Gastroesophageal sphincter (tissue), 3 donors: ENCODE measurements around the gene ZNF516.

ENCODE experiments used
- EP300 ChIP-seq: sonication (generic); formaldehyde crosslinking; IDR thresholded peaks from one replicate; pipeline ENCODE4 v1.6.1; 2017; ENCODE audit warnings: antibody characterized with exemption, mild to moderate bottlenecking
- POLR2A ChIP-seq, 2 donors: fragments of 450-650 bp; IDR thresholded peaks; one replicate each; pipeline ENCODE4 v1.6.1; 2017; ENCODE audit warnings: antibody characterized with exemption in 2 of 2, mild to moderate bottlenecking in 2 of 2, moderate library complexity in 1 of 2
- TF ChIP-seq, protein P1 (sequence below), 4 experiments: fragments of 200-600 bp in 2 of 4; fragments of 450-650 bp in 2 of 4; sonication (generic) in 1 of 4; IDR thresholded peaks; one replicate each; pipeline ENCODE4 v1.5.1; 2017 to 2019; ENCODE audit warnings: antibody characterized with exemption in 4 of 4, mild to moderate bottlenecking in 2 of 4, moderate library complexity in 2 of 4

DNA sequence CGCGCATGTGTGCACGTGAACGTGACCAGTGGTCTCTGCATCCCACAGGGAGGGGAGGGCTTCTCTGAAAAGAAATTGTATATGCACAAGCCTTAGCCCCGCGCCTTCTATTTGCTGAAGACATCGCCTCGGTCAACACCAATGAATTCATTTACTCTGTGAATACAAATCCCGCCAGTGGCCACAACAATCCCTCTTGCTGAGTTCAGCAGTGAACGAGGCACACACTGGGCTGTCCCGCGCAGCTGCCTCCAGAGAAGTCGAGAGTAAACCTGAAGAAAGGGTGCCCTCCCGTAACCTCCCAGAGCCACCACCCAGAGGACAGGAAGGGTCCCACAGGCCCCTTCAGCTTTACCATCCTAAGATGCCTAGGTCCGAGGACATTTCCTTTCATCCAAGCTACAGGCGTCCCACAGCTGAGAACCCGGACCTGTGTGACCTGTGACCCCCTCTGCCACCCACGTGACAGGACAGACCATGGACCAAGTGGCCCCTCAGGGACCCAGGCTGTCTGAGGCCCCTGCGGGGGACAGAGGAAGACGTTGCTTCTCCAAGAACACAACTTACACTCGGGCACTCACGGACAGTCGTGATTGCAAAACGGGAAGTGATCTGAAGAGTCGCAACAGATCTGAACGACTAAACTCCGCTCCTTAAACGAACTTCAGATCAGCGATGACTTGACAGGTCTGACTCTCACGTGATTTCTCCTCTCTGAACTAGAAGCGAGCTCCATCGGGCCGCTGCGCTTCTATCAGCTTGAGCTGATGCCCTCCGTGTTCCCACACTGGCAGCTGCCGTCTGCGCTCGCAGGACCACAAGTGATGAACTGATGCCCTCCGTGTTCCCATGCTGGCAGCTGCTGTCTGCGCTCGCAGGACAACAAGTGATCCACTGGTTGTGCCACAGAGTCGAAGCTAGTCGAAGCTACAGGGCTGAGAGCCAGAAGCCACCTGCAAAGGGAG is 92.7 kb downstream of the ZNF516 start:
- TF ChIP-seq, protein P1, sequence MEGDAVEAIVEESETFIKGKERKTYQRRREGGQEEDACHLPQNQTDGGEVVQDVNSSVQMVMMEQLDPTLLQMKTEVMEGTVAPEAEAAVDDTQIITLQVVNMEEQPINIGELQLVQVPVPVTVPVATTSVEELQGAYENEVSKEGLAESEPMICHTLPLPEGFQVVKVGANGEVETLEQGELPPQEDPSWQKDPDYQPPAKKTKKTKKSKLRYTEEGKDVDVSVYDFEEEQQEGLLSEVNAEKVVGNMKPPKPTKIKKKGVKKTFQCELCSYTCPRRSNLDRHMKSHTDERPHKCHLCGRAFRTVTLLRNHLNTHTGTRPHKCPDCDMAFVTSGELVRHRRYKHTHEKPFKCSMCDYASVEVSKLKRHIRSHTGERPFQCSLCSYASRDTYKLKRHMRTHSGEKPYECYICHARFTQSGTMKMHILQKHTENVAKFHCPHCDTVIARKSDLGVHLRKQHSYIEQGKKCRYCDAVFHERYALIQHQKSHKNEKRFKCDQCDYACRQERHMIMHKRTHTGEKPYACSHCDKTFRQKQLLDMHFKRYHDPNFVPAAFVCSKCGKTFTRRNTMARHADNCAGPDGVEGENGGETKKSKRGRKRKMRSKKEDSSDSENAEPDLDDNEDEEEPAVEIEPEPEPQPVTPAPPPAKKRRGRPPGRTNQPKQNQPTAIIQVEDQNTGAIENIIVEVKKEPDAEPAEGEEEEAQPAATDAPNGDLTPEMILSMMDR (IDR thresholded peaks at IDR 0.05), result no peak
- TF ChIP-seq POLR2A (IDR thresholded peaks at IDR 0.05) (no peak), EP300 (no peak)
